A673 (cell line): ENCODE data around the gene ITPKC. TPM values are rescaled to one million over a fixed set of nuclear protein-coding genes. Genes with fewer than 3 reads are reported as not detected.

ENCODE experiments used
- BruUV-seq: library from RNA; stranded (reverse); fragments of 400-500 nt; replicated peaks from 2 replicates; lab custom pipeline; 2021; lab: Mats Ljungman, UMichigan
- CTCF ChIA-PET: fragments of 300-600 bp; sonication (Branson Sonifier 250); formaldehyde crosslinking; loops from one replicate; lab custom pipeline; 2022; ENCODE audit warnings: antibody characterized with exemption; lab: Charles Lee
- POLR2A ChIA-PET: fragments of 300-600 bp; sonication (Branson Sonifier 250); formaldehyde crosslinking; loops from one replicate; lab custom pipeline; 2022; ENCODE audit warnings: antibody characterized with exemption; ENCODE audit not compliant: low non-redundant PET; lab: Charles Lee
- DNase-seq: peaks from one replicate; pipeline ENCODE4 v3.0.0-alpha.2; 2015; ENCODE audit warnings: low spot score
- H3K27ac ChIP-seq: fragments of 200-600 bp; sonication (generic); 2 replicates; pipeline ENCODE4 v1.5.1; 2016; ENCODE audit warnings: mixed run types, low read depth, mild to moderate bottlenecking, mixed read lengths, antibody characterized with exemption, low read length; ENCODE audit not compliant: poor library complexity, severe bottlenecking
- H3K27me3 ChIP-seq: fragments of 200-600 bp; sonication (generic); replicated peaks from 2 replicates; pipeline ENCODE4 v1.6.1; 2017; ENCODE audit warnings: mixed run types, low read depth, mild to moderate bottlenecking, mixed read lengths, antibody characterized with exemption, low read length; ENCODE audit not compliant: insufficient read depth, poor library complexity
- H3K36me3 ChIP-seq: fragments of 200-600 bp; sonication (generic); 2 replicates; pipeline ENCODE4 v1.6.1; 2016; ENCODE audit warnings: mixed run types, mild to moderate bottlenecking, mixed read lengths, antibody characterized with exemption, low read length; ENCODE audit not compliant: insufficient read depth, poor library complexity, severe bottlenecking
- H3K4me1 ChIP-seq: fragments of 200-600 bp; sonication (generic); 2 replicates; pipeline ENCODE4 v1.6.1; 2017; ENCODE audit warnings: mixed run types, mild to moderate bottlenecking, mixed read lengths, antibody characterized with exemption, low read length; ENCODE audit not compliant: insufficient read depth, poor library complexity, severe bottlenecking
- H3K4me3 ChIP-seq: fragments of 200-600 bp; sonication (generic); 2 replicates; pipeline ENCODE4 v1.5.1; 2016; ENCODE audit warnings: low read depth, mixed run types, mild to moderate bottlenecking, mixed read lengths, low read length; ENCODE audit not compliant: poor library complexity, severe bottlenecking
- H3K9me3 ChIP-seq: fragments of 200-600 bp; sonication (generic); 2 replicates; pipeline ENCODE4 v1.6.1; 2016; ENCODE audit warnings: mixed run types, low read depth, mild to moderate bottlenecking, mixed read lengths, antibody characterized with exemption, low read length; ENCODE audit not compliant: poor library complexity, severe bottlenecking
- EZH2 ChIP-seq: fragments of 200-600 bp; sonication (generic); IDR thresholded peaks from 2 replicates; pipeline ENCODE4 v1.6.1; 2017; ENCODE audit warnings: borderline replicate concordance, low read depth, mild to moderate bottlenecking, mixed read lengths, antibody characterized with exemption, low read length; ENCODE audit not compliant: poor library complexity, severe bottlenecking
- intact Hi-C: fragments of 100-400 bp; cut with micrococcal nuclease; formaldehyde crosslinking; loops from one replicate; pipeline ENCODE4 v1.10.0; 2022; ENCODE audit not compliant: unreplicated experiment
- total RNA-seq: library from RNA; stranded (reverse); gene quantifications from 2 replicates; pipeline ENCODE4 v1.2.3, GENCODE V29; 2021
- TF ChIP-seq, protein P1 (sequence below): fragments of 300-800, 200-600 bp; sonication (generic); conservative IDR thresholded peaks from 2 replicates; pipeline ENCODE4 v1.5.1; 2017; ENCODE audit warnings: low read depth, mild to moderate bottlenecking, antibody characterized with exemption, low read length, moderate library complexity, mixed read lengths

ITPKC gene
- total RNA-seq, 1 experiment from 2014 or later, result 7.2 TPM

DNA sequence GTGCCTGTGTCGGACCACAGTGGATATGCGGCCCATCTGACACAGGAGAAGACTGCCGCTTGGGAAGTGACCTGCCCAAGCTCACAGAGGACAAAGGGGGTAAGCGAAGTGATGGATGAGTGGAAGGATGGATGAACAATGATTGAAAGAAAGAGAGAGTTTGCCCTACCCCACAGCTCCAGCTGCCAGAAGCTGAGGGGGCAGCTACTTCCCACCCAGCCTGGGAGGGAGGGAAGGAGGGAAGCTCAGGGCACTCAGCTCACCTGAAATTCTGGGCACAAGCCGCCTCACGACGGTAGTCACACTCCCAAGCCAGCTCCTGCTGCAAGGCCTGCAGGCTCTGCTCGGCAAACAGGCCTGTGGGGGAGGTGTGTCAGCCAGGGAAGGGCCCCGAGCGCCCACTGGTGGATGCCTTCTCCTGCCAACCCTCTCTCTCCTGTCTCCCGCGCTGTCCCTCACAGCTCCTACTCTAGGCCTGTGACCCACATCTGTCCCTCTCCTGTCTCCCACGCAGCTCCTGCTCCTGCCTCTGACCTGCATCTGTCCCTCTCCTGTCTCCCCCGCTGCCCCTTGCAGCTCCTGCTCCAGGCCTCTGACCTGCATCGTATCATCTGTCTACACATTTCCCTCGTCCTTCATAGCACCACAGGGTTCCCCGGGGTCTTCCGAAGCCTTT, 14.4 kb upstream of the ITPKC start:
- no peak for TF ChIP-seq EZH2
- TF ChIP-seq, protein P1, sequence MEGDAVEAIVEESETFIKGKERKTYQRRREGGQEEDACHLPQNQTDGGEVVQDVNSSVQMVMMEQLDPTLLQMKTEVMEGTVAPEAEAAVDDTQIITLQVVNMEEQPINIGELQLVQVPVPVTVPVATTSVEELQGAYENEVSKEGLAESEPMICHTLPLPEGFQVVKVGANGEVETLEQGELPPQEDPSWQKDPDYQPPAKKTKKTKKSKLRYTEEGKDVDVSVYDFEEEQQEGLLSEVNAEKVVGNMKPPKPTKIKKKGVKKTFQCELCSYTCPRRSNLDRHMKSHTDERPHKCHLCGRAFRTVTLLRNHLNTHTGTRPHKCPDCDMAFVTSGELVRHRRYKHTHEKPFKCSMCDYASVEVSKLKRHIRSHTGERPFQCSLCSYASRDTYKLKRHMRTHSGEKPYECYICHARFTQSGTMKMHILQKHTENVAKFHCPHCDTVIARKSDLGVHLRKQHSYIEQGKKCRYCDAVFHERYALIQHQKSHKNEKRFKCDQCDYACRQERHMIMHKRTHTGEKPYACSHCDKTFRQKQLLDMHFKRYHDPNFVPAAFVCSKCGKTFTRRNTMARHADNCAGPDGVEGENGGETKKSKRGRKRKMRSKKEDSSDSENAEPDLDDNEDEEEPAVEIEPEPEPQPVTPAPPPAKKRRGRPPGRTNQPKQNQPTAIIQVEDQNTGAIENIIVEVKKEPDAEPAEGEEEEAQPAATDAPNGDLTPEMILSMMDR, result no peak
- Histone ChIP-seq H3K4me3 (no peak overlapping the region), H3K27me3 (no peaks in the 10 kb centered on the region), H3K4me1 (no peaks in the 10 kb centered on the region), H3K36me3 (peaks cover 24% of the 10 kb centered on the region), H3K9me3 (no peaks in the 10 kb centered on the region), H3K27ac (no peak overlapping the region)
- BruUV-seq, result no TSS peak
- intact Hi-C loops, result no loop called here
- POLR2A ChIA-PET, result no interaction called here
- CTCF ChIA-PET, result no interaction called here
- no peak for DNase-seq

DNA sequence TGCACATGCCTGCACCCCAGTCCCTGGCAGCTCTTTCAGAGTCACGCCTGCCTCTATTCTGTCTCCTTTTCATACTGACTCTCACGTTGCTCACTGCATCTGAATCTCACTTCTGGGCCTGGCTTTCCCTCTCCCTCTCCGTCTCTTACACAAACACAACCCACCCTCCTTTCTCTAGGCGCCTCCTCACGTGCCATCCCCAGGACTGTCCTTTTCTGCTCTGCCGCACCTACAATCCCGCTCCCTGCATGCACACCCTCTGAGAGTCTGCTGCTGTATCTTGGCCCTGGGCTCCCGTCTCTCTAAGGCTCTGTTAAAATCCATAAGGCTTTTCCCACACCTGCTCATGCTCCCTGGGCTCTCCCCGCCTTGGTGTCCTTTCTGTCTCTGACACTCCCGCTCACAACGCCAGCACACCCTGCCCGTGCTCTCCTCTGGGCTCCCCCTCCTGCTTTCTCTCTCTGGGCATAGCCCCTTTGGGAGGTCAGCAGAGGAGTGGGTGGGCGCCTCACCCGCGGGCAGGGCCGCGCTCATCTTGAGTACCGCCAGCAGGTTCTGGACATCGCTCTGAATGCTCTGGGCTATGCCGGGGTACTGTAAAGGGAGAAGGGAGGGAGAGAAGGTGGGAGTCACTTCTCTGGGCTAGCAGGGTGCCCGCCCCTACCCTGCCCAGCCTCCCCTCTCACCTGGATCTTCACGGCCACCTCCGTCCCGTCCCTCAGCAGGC, 13.7 kb upstream of the ITPKC start:
- CTCF ChIA-PET, result no interaction called here
- Histone ChIP-seq H3K4me1 (no peaks in the 10 kb centered on the region), H3K9me3 (no peaks in the 10 kb centered on the region), H3K4me3 (no peak overlapping the region), H3K27ac (no peak overlapping the region), H3K27me3 (no peaks in the 10 kb centered on the region), H3K36me3 (peaks cover 24% of the 10 kb centered on the region)
- POLR2A ChIA-PET, result no interaction called here
- DNase-seq, result no peak
- BruUV-seq, result no TSS peak
- TF ChIP-seq, protein P1, result no peak
- no peak for TF ChIP-seq EZH2
- intact Hi-C loops, result no loop called here

GRCh38 chr19:40704491-40705361, 12.2 kb upstream of the ITPKC start:
- no TSS peak for BruUV-seq
- peaks cover 34% of the 10 kb centered on the region for H3K36me3 ChIP-seq

More at GRCh38 chr19:40704491-40705361, 12.2 kb upstream of the ITPKC start:
- H3K9me3 ChIP-seq, result no peaks in the 10 kb centered on the region
- intact Hi-C loops, result no loop called here
- no peaks in the 10 kb centered on the region for H3K4me1 ChIP-seq
- DNase-seq, result no peak
- POLR2A ChIA-PET, result no interaction called here
- no peak overlapping the region for H3K4me3 ChIP-seq
- CTCF ChIA-PET, result interaction anchor here (0.5 kb wide), 1 partner anchor 82 kb away, joined by 4 read pairs; no protein-coding TSS in a partner anchor
- no peak overlapping the region for H3K27ac ChIP-seq
- no peaks in the 10 kb centered on the region for H3K27me3 ChIP-seq
- TF ChIP-seq EZH2, result no peak
- TF ChIP-seq, protein P1, result no peak
